ENCODE measurements around the gene TINAGL1. TPM values are rescaled to one million over a fixed set of nuclear protein-coding genes. Genes with fewer than 3 reads are reported as not detected.

TINAGL1 gene
- total RNA-seq, 2 experiments from 2014 or later, result not detected

GRCh38 chr1:31567956-31568570 is 8.3 kb upstream of the TINAGL1 start:
- ChIA-PET POLR2A (no interaction called here), CTCF (interaction anchor here (1.9 kb wide), 1 partner anchor 221 kb away, joined by 7 read pairs; no protein-coding TSS in a partner anchor)
- H3K4me1 Mint-ChIP-seq (ENCODE audit: low read depth), result no peaks in the 10 kb centered on the region
- H3K27me3 Mint-ChIP-seq, result peaks cover under 1% of the 10 kb centered on the region
- H3K27ac Mint-ChIP-seq, result no peak overlapping the region
- intact Hi-C loops (cut with micrococcal nuclease), result no loop called here
- no peak for TF ChIP-seq CTCF (IDR thresholded peaks at IDR 0.05)
- no peak overlapping the region for H3K4me3 Mint-ChIP-seq
- DNase-seq, result no peak
- no peak for ATAC-seq
- no peaks in the 10 kb centered on the region for H3K36me3 Mint-ChIP-seq (ENCODE audit: low read depth)
- H3K9me3 Mint-ChIP-seq, result no peaks in the 10 kb centered on the region

- H3K27me3 Mint-ChIP-seq, result peaks cover 1% of the 10 kb centered on the region
- H3K4me3 Mint-ChIP-seq, result no peak overlapping the region
- ChIA-PET CTCF (interaction anchor here (1.6 to 1.9 kb wide), 2 partner anchors 174 to 220 kb away, joined by 4 to 7 read pairs; no protein-coding TSS in a partner anchor), POLR2A (no interaction called here)
- no peaks in the 10 kb centered on the region for H3K4me1 Mint-ChIP-seq (ENCODE audit: low read depth)
- no peak overlapping the region for H3K27ac Mint-ChIP-seq
- intact Hi-C loops (cut with micrococcal nuclease), result no loop called here
- ATAC-seq (no peak), DNase-seq (no peak)
- no peaks in the 10 kb centered on the region for H3K36me3 Mint-ChIP-seq (ENCODE audit: low read depth)
- H3K9me3 Mint-ChIP-seq, result no peaks in the 10 kb centered on the region
- no peak for TF ChIP-seq CTCF (IDR thresholded peaks at IDR 0.05)
These were observed 7.3 kb upstream of the TINAGL1 start for GRCh38 chr1:31568895-31569595.

DNA sequence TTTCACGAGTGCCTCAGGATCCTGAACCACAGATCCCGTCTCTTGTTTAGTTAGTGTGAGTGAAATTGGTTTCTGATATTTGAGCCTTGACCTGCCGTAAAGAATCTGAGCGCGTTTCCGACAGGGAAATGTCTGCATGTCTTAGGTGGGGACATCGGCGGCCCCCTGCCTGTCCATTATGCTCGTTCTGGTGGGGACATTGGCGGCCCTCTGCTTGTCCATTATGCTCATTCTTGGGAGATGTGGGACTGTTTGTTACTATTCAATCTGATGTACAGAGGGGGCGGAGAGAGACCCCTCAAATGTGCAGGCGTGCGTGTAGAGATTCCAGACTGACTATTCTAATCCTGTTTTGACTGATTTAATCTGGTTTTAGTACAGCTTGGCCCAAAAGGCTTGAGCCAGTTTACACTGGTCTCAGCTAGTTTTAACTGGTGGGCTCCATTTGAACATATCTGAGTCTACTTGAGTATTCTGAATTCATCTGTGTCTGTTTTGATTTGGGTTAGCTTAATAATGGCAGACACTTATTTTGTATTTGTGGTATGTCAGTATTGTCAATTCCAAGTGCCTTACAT is 6.6 kb upstream of the TINAGL1 start:
- no peak for TF ChIP-seq CTCF (IDR thresholded peaks at IDR 0.05)
- intact Hi-C loops (cut with micrococcal nuclease), result no loop called here
- CTCF ChIA-PET, result interaction anchor here (1.6 to 1.9 kb wide), 3 partner anchors 21 to 219 kb away, joined by 4 to 8 read pairs (median 7); no protein-coding TSS in a partner anchor

DNA sequence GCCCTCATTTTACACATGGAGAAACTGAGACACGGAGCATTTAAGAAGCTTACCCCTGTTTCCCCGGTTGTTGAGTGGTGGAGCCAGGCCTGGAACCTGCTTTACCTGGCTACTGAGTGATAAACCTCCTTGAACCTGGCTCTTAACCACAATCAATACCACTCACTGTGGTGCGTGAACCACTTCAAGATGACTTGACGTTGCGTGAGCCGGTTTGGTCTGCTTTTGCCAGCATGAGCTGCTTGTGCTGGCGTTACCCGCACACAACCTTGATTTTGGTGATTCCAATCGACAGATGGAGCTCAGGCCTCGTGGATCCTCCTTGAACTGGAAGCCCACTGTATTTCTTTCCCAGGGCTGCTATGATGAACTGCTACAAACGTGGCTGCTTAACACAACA is 6.1 kb upstream of the TINAGL1 start:
- POLR2A ChIA-PET, result no interaction called here
- H3K27me3 Mint-ChIP-seq, result peaks cover 4% of the 10 kb centered on the region

More for the DNA sequence above, 6.6 kb upstream of the TINAGL1 start:
- Mint-ChIP-seq H3K27me3 (peaks cover 4% of the 10 kb centered on the region), H3K4me3 (no peak overlapping the region), H3K9me3 (no peaks in the 10 kb centered on the region), H3K27ac (no peak overlapping the region), H3K4me1 (ENCODE audit: low read depth) (no peaks in the 10 kb centered on the region), H3K36me3 (ENCODE audit: low read depth) (no peaks in the 10 kb centered on the region)
- POLR2A ChIA-PET, result no interaction called here
- DNase-seq (no peak), ATAC-seq (no peak)

More for the DNA sequence above, 6.1 kb upstream of the TINAGL1 start:
- no peak overlapping the region for H3K27ac Mint-ChIP-seq
- intact Hi-C loops (cut with micrococcal nuclease), result no loop called here
- no peaks in the 10 kb centered on the region for H3K9me3 Mint-ChIP-seq
- no peak overlapping the region for H3K4me3 Mint-ChIP-seq
- DNase-seq (no peak), ATAC-seq (no peak)
- CTCF ChIA-PET, result interaction anchor here (0.9 to 1.9 kb wide), 3 partner anchors 21 to 176 kb away, joined by 3 to 8 read pairs (median 4); partner anchors contain the start of gene HCRTR1
- no peaks in the 10 kb centered on the region for H3K4me1 Mint-ChIP-seq (ENCODE audit: low read depth)
- no peak for TF ChIP-seq CTCF (IDR thresholded peaks at IDR 0.05)
- no peaks in the 10 kb centered on the region for H3K36me3 Mint-ChIP-seq (ENCODE audit: low read depth)
